HG02759 (cell line): ENCODE data around the gene SNX10.

Source experiments
- ATAC-seq: cut with Tn5 transposase; IDR thresholded peaks from one replicate; pipeline ENCODE4 v1.9.1; 2021; ENCODE audit warnings: mild to moderate bottlenecking, moderate library complexity; ENCODE audit not compliant: unreplicated experiment

Gene SNX10

GRCh38 chr7:26365901-26366275 is 74.2 kb downstream of the SNX10 start:
- no peak for ATAC-seq

- ATAC-seq: no peak
Measured at GRCh38 chr7:26367219-26367711, 75.6 kb downstream of the SNX10 start.

GRCh38 chr7:26368542-26368941 is 76.9 kb downstream of the SNX10 start:
- ATAC-seq: no peak

GRCh38 chr7:26369593-26369992 is 77.9 kb downstream of the SNX10 start:
- ATAC-seq: peak; percentile 42

- ATAC-seq: no peak
Measured at GRCh38 chr7:26370011-26370410, 78.3 kb downstream of the SNX10 start.

GRCh38 chr7:26372249-26372648 is 80.6 kb downstream of the SNX10 start:
- no peak for ATAC-seq

GRCh38 chr7:26372704-26373103 is 81.0 kb downstream of the SNX10 start:
- no peak for ATAC-seq

GRCh38 chr7:26374647-26375373 is 83.1 kb downstream of the SNX10 start:
- ATAC-seq: no peak

- ATAC-seq: peak; percentile 24
Measured at GRCh38 chr7:26375726-26376174, 84.1 kb downstream of the SNX10 start.

- peak; percentile 52 for ATAC-seq
Measured at GRCh38 chr7:26376175-26376917, 84.7 kb downstream of the SNX10 start.

GRCh38 chr7:26378016-26378415 is 86.4 kb downstream of the SNX10 start:
- no peak for ATAC-seq

GRCh38 chr7:26379711-26380110 is 88.0 kb downstream of the SNX10 start:
- ATAC-seq: no peak

- ATAC-seq: no peak
Measured at GRCh38 chr7:26381476-26382353, 90.1 kb downstream of the SNX10 start.

GRCh38 chr7:26385240-26385639 is 93.6 kb downstream of the SNX10 start:
- ATAC-seq: no peak

GRCh38 chr7:26387731-26388130 is 96.1 kb downstream of the SNX10 start:
- no peak for ATAC-seq

GRCh38 chr7:26388256-26388655 is 96.6 kb downstream of the SNX10 start:
- ATAC-seq: peak; percentile 72

- ATAC-seq: no peak
Measured at GRCh38 chr7:26390016-26390415, 98.4 kb downstream of the SNX10 start.

- no peak for ATAC-seq
Measured at GRCh38 chr7:26393818-26394217, 102.2 kb downstream of the SNX10 start.

- no peak for ATAC-seq
Measured at GRCh38 chr7:26397332-26397731, 105.7 kb downstream of the SNX10 start.

- ATAC-seq: peak; percentile 29
Measured at GRCh38 chr7:26397796-26398426, 106.2 kb downstream of the SNX10 start.

GRCh38 chr7:26398427-26398755 is 106.7 kb downstream of the SNX10 start:
- ATAC-seq: peak; percentile 66
